Measurements from ENCODE around the gene SLC23A2.

GRCh38 chr20:4817230-4817671 lies 184.1 kb downstream of the SLC23A2 start:
- TF ChIP-seq CTCF (conservative IDR thresholded peaks at IDR 0.05; ENCODE audit: low read length) (0 out of 2 replicates have a peak, but pooled peaks have one; percentile 10), EZH2phosphoT487 (IDR thresholded peaks at IDR 0.05; ENCODE audit: borderline replicate concordance, low read depth, low read length) (no peak)
